Measurements from ENCODE around the gene DHRS7C.

DHRS7C gene

DNA sequence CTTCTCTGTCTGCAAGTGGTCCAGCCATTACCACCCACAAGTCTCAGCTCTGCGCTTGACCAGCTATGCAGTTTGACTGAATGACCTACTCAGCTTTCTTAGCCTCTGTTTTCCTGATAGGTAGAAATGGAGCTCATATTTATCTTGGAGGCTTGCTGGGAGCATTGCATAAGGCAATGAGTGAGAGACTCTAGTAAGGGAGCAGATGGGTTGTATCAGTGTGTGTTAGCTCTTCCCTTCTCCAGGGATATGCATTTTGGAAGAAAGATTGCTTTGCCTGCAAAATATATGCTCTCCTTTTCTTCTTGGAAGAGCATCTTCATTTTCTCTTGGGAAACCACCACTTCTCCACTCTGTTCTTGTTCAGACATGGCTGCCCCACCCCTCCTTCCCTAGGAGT is 26.1 kb downstream of the DHRS7C start:
- DNase-seq (ENCODE audit: low spot score) = no peak

DNA sequence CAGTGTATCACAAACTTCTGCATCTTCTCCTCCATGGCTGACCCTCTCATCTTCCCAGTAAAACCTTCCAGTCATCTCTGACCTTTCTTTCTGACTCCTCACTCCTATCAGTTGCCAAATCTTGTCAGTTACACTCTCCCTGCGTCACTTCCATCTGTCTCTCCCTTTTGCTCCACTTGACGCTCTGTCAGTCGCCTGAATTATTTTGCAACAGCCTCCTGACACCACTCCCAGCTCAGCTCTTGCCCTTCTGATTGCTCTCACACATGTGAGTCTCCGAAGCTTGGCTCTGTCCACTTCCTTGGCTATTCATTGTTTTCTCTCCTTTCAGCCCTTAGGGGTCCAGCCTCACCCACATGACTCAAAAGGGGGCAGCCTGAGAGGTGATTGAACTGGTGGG is 27.7 kb downstream of the DHRS7C start:
- DNase-seq (ENCODE audit: low spot score) = no peak

DNA sequence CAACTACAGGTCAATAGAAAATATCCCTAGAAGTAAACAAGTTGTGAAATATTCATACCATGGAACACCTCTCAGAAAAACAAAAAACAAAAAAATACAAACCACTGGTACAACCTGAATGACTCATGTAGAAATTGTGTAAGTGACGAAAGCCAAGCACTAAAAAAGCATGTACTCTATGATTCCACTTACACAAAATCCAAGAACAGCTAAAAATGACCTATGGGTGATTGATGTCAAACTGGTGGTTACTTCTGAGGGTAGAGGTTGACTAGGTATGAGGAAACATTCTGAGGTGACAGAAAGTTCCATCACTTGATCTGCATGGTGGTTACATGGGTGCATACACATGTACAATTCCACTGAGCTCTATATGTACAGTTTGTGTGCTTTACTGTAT is 31.1 kb downstream of the DHRS7C start:
- no peak for DNase-seq (ENCODE audit: low spot score)

DNA sequence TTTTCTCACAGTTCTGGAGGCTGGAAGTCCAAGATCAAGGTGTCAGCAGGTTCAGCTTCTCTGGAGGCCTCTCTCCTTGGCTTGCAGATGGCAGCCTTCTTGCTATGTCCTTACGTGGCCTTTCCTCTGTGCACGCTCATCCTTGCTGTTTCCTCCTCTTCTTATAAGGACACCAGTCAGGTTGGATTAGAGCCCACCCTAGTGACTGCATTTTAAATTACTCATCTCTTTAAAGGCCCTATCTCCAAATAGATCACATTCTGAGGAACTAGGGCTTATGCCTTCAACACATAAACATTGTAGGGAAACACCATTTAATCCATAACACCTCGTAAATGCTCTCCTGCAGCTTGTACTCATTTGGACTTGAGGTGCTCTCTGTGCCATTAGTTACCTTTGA is 36.3 kb downstream of the DHRS7C start:
- no peak for DNase-seq (ENCODE audit: low spot score)

DNA sequence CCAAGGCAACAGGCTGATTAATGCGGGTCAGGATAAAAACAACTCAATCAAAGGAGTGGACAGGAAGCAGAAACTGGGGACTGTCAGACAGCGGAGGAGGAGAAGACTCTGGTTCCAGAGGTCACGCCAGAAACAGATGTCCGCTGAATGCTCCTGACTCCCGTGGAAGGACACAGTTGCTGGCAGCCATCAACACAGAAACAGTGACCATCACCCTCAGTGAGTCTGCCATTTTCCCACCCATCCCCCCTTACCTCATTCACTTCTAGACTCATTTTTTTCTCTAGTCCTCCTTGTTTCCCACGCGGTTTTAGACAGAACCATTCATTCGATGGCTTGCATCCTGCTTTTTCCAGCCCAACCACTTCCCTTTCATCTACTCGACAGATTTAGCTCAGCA is 40.9 kb downstream of the DHRS7C start:
- no peak for DNase-seq (ENCODE audit: low spot score)

DNA sequence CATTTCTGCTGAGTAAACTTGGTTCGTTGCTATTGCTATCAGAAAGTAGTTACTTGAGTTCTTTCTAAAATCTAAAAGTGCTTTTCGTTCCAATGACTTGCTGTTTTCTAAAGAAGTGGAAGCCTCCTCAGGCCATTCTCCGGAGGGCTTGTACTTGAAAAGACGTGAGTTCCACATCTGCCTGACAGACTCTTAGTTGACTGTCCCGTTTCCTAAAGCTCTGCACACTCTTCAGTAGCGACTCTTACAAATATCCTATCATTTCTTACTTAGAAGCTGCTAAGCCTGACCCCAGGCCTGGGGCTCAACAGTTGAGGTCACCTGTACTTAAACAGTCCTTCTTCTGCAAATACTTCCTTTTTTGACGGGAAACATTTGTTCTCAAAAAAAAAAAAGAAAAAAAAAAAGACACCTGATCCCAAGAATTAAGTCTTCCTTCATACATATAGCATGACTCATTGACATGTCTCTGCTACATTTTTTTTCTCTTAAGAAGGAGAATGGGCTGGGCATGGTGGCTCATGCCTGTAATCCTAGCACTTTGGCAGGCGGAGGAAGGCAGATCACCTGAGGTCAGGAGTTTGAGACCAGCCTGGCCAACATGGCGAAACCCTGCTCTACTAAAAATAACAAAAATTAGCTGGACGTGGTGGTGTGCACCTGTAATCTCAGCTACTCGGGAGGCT is 61.5 kb downstream of the DHRS7C start:
- DNase-seq (ENCODE audit: low spot score) = no peak

DNA sequence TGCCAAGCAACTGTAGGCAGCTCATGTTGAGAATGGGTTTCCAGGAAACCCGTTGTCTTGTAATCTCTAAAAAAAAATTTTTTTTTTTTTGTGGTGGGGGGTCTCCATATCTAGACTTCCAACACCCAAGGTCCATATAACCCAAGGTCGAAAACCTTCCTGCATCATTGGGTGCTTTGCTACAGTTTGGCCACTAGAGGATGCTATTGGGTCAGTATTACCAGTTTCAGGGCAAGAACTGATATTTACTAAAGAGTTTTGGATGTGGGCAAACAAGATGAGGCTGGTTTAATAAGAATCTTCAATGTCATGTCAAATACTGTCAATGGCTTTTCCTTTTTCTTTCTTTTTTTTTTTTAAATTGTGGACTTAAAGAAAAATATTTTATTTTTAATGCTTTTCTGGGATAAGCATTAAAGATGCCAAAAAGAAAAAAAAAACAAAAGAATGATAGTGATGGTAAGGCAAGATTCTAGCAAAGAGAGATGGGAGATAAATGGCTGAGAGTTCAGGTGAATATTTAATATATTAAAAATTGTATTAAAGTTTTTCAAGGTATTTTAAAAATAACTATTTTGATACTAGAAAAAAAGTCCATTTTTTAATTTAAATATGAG is 62.2 kb downstream of the DHRS7C start:
- DNase-seq (ENCODE audit: low spot score) = peak; percentile 41

DNA sequence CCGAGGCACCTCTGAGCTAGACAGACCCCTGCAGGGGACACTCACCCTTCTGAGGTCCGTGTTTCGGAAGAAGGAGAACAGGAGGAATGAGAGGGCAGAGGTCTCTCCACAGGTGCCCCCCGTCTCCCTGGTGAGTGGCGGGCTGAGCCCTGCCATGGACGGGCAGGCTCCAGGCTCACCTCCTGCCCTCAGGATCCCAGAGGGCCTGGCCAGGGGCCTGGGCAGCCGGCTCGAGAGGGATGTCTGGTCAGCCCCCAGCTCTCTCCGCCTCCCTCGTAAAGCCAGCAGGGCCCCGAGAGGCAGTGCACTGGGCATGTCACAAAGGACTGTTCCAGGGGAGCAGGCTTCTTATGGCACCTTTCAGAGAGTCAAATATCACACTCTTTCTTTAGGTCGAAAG is 62.8 kb downstream of the DHRS7C start:
- peak; percentile 10 for DNase-seq (ENCODE audit: low spot score)

DNA sequence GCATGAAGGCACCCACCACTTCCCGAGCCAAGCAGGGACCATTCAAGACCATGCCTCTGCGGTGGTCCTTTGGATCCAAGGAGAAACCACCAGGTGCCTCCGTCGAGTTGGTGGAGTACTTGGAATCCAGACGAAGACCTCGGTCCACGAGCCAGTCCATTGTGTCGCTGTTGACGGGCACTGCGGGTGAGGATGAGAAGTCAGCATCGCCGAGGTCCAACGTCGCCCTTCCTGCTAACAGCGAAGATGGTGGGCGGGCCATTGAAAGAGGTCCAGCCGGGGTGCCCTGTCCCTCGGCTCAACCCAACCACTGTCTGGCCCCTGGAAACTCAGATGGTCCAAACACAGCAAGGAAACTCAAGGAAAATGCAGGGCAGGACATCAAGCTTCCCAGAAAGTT is 63.4 kb downstream of the DHRS7C start:
- no peak for DNase-seq (ENCODE audit: low spot score)

DNA sequence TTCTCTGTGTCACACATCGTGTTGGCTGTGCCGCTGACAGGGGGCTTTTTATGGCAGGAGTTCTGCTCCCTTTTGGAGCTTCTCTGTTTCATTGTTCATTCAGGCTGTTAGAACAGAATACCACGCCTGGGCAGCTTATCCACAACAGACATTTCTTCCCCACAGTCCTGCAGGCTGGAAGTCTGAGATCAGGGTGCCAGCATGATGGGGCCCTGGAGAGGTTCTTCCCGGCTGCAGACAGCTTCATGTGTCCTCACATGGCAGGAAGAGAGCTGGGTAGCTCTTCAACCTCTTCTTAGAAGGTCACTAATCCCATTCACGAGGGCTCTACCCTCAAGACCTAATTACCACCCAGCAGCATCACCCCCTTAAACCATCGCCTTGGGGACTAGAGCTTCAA is 65.1 kb downstream of the DHRS7C start:
- DNase-seq (ENCODE audit: low spot score) = no peak

DNA sequence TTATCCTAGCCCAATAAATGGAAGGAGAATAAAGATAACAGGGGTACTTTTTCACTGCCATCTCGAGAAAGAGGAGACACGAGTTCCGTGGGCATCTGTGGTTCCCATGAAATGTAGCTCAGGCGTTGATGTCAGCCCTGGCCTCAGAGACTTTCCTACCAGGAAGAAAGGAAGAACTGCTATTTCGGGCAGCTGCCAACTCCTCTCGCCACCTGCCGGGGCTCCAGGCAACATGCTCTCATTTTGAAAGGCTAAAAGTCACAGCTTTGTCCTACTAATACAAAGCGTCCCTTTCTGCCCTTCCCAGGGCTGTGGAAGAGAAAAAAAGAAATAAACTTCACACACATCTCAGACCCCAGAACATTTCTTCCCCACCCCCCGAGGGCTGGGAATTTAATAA is 65.8 kb downstream of the DHRS7C start:
- DNase-seq (ENCODE audit: low spot score) = no peak
